SU-DHL-6 (cell line): ENCODE data around the gene COX4I2.

Experiments used
- EZH2phosphoT487 ChIP-seq: fragments of 200-600 bp; sonication (generic), shearing (Covaris generic); conservative IDR thresholded peaks from 2 replicates; pipeline ENCODE4 v1.6.1; 2018; ENCODE audit warnings: mild to moderate bottlenecking, antibody characterized with exemption, low read length, moderate library complexity, mixed read lengths
- TF ChIP-seq, protein P1 (sequence below): fragments of 200-600 bp; sonication (generic); IDR thresholded peaks from one replicate; pipeline ENCODE4 v1.5.1; 2017; ENCODE audit warnings: antibody characterized with exemption, mild to moderate bottlenecking, low read length, moderate library complexity; ENCODE audit not compliant: insufficient read depth, poor library complexity, severe bottlenecking

DNA sequence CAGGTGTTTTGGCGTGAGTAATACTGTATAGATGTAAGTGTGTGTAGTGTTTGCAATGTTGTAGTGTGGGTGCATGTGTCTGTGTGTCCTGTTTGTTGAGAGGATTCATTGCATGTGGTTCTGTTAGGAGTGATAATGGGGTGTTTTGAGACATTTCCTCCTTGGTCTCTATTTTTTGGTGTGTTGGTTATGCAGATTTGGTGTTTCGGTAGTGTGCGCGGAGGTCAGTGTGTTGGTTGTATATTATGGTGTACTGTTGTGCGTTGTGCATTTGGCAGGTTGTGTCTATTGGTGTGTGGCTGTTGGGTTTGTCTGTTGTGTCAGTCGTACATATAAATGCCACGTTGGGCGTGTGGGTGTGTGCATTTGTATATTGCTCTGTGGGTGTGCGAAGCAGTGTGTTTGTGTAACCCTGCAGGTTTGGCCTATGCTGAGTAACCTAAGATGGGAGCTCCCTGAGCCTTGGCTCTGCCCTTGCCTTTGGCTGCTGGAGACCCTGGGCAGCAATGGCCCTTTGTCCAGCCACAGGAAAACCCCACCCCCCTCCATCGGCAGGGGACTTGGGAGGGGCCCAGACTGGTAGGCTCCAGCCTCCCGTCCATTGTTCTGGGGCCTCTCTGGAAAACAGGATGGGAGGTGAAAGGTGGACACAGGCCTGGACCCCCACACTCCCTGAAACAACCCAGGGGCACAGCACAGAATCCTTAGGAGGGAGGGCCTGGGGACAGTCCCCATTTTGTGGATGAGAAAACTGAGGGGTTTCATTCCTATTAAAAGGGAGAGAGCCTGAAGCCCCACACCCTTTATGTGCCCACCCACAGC, 42.9 kb upstream of the COX4I2 start:
- TF ChIP-seq, protein P1, sequence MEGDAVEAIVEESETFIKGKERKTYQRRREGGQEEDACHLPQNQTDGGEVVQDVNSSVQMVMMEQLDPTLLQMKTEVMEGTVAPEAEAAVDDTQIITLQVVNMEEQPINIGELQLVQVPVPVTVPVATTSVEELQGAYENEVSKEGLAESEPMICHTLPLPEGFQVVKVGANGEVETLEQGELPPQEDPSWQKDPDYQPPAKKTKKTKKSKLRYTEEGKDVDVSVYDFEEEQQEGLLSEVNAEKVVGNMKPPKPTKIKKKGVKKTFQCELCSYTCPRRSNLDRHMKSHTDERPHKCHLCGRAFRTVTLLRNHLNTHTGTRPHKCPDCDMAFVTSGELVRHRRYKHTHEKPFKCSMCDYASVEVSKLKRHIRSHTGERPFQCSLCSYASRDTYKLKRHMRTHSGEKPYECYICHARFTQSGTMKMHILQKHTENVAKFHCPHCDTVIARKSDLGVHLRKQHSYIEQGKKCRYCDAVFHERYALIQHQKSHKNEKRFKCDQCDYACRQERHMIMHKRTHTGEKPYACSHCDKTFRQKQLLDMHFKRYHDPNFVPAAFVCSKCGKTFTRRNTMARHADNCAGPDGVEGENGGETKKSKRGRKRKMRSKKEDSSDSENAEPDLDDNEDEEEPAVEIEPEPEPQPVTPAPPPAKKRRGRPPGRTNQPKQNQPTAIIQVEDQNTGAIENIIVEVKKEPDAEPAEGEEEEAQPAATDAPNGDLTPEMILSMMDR: no peak
- TF ChIP-seq EZH2phosphoT487: no peak
